GM21737 (cell line): ENCODE results near the gene KRTAP12-4.
"Not testable (repeated sequence)": the region's sequence is repeated elsewhere in the genome, so short reads cannot be mapped to it uniquely, and the experiment has no call there.

Experiments
- ATAC-seq: cut with Tn5 transposase; IDR thresholded peaks from one replicate; pipeline ENCODE4 v1.9.1; 2021; ENCODE audit warnings: mild to moderate bottlenecking, moderate library complexity; ENCODE audit not compliant: unreplicated experiment

Gene KRTAP12-4

GRCh38 chr21:44687671-44688070 is 33.2 kb upstream of the KRTAP12-4 start:
- ATAC-seq, result no peak

DNA sequence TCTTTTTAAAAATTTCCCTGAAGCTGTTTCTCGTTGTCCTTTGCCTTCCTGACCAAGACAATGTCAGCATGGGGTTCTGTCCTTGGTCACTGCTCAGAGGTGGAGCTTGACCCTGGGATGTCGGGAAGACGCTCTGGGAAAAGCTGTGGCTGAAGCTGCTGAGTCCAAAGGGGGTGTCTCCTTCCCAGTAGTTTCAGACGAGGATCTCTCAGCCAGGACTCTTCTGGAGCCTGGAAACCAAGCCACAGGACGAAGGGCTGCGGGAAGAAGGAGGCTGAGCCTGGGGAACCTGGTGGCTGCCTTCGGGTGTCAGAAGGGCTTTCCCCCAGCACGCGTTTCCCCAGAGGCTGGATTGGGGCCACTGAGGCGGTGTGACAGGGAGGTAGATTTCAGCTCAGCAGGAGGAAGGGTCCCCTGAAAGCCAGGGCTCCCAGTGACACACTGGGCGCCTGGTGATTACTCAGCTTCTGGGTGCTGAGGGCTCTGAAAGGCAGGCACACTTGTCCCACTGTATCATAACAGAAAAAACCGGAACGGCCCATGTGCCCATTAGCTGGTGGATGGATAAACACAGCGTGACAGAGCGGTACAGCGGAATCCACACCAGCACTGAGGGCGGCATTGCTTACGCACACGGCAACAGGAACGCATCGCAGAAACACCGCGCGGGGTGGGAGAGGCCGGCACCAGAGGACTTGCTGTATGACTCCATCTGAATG is 32.5 kb upstream of the KRTAP12-4 start:
- no peak for ATAC-seq

GRCh38 chr21:44686000-44686781 is 31.7 kb upstream of the KRTAP12-4 start:
- ATAC-seq, result no peak

DNA sequence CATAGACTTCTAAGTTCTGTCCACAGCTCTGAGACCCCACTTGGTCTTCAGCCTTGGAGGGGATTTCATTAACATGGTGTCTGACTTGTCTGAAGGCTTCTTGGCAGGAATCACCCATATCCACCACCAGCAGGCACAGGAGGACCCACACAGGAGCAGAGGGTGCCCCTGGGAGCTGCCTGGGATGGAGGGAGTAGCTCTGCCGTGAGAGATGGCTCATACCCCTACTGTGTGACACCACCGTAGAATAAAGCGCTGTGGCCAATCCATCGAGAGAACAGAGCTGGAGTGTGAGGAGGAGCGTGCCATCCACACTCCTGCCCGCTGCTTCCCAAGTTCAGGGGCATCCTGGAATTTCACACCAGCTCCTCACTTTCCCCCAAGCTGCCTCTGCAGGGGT is 30.6 kb upstream of the KRTAP12-4 start:
- ATAC-seq, result not testable (repeated sequence)

DNA sequence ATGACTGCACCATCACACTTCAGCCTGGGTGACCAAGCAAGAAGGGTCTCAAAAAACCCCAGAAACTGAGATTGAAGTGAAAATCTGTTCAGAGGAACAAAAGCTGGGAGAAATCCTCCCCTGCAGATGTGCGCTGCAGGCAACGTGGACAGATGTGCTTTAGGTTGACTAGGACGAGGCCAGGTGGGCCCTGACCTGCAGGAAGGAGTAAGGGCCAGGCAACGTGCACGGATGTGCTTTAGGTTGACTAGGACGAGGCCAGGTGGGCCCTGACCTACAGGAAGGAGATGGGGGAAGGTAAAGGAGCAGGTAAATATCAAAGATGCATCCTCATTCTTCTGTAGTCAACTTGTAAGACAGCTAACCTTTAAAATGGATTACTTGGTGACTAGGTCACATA is 30.0 kb upstream of the KRTAP12-4 start:
- no peak for ATAC-seq

GRCh38 chr21:44684077-44684476 is 29.6 kb upstream of the KRTAP12-4 start:
- no peak for ATAC-seq

DNA sequence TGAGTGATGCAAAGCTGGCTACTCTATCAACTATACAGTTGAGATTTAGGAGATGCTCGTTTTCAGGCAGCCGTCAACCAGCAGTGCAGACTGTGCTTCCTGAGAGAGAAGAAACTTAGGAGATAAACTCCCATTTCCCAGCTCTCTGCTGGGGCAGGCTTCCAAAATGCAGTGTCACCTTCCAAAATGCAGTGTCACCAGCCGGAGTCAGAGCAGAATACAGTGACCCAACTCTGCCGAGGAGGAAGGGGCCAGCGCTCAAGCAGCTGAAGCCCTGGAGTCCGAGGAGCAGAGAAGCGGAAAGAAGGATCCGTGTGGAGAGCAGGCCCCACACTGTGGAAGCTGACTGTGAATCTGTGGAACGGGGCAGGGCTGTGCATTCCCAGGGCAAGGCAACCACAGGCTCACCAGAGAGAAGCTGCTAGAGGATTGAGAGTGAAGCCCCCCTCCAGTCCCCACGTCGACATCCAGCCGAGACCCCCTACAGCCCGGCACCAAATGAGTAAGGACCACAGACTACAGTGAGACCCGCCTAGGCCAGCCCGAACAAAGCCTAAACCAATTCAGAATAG is 28.2 kb upstream of the KRTAP12-4 start:
- ATAC-seq, result no peak

GRCh38 chr21:44681861-44682579 is 27.6 kb upstream of the KRTAP12-4 start, which contains the start of gene KRTAP12-1:
Gene KRTAP12-1 (minus strand): TSS chr21:44682163. CDS start chr21:44682123, 40 bp downstream.
- no peak for ATAC-seq

DNA sequence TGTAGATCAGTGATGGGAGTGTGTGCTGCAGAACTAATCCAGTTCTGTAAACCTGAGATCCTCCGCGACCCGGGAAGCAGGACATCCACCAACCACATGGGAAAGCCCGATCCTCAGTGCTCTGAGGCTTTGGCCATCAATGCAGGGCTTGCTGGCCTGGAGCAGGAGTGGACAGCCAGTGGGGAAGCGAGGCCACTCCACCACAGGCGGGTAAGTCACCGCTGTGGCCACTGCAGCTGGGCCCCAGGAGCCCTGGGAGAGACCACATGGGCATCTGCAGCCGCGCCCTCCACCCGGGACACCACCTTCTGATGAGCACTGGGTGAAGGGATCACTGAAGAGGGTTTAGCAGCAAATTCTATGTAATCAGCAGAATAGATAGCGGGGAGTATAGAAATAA is 26.7 kb upstream of the KRTAP12-4 start:
- no peak for ATAC-seq

GRCh38 chr21:44677881-44678280 is 23.4 kb upstream of the KRTAP12-4 start:
- no peak for ATAC-seq

GRCh38 chr21:44671911-44672310 is 17.5 kb upstream of the KRTAP12-4 start:
- ATAC-seq, result no peak

GRCh38 chr21:44670642-44671432 is 16.4 kb upstream of the KRTAP12-4 start:
- ATAC-seq, result no peak

DNA sequence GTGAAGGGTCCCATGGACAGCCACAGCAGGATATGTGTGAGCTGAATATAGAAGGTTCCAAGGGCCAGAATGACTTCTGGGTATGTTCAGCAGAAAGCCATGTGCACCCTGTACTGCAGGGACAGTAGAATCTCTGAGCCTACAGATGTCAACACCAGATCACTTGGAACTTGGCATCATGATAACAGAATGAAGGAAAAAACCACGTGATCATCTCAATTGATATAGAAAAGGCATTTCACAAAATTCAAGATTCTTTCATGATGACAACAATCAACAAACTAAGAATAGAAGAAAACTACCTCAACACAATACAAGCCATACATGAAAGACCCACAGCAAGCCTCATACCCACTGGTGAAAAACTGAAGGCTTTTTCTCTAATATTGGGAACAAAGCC is 13.2 kb upstream of the KRTAP12-4 start:
- no peak for ATAC-seq

DNA sequence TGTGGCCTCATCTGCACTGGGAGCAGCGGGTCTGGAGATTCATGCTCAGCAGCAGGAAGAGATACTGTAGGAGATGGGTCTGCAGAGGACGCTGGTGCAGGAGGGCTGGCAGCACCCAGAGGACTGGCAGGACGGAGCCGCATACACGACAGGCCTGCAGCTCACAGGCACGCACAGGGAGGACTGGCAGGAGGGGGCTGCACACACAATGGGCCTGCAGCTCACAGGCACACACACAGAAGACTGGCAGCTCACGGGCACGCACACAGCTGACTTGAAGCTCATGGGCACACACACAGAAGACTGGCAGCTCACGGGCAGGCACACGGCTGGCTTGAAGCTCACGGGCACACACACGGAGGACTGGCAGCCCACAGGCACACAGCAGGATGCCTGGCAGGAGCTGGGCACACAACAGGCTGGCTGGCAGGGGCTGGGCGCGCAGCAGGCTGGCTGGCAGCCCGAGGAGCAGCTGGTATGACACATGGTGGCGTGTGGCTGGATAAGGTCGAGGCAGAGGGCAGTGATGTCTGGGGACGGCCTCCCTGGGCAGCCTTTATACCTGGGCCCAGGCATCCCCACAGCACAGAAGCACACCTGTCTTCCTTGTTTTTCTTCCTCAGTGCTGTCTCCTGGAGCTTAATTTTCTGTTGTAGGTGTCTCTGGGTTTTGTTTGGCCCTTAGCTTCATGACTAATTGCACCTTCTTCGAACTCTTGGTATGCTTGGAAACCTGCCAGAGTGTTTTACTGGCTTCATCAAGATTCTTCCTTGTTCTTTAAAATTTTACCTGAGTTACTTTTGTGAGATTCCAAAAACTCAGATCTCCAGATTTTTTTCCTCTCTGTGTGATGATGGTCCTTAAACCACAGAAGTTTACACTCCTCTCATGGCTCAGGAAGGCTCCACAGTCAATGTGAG is 12.2 kb upstream of the KRTAP12-4 start, which contains the start of gene KRTAP12-2:
KRTAP12-2 (minus strand) TSS at position 527 of the 920 bp plus-strand sequence; CDS start at position 486, 41 bp downstream.
- ATAC-seq, result no peak

GRCh38 chr21:44664691-44665090 is 10.2 kb upstream of the KRTAP12-4 start:
- ATAC-seq, result no peak

- ATAC-seq, result not testable (repeated sequence)
Measured at GRCh38 chr21:44661567-44661966, 7.1 kb upstream of the KRTAP12-4 start.

DNA sequence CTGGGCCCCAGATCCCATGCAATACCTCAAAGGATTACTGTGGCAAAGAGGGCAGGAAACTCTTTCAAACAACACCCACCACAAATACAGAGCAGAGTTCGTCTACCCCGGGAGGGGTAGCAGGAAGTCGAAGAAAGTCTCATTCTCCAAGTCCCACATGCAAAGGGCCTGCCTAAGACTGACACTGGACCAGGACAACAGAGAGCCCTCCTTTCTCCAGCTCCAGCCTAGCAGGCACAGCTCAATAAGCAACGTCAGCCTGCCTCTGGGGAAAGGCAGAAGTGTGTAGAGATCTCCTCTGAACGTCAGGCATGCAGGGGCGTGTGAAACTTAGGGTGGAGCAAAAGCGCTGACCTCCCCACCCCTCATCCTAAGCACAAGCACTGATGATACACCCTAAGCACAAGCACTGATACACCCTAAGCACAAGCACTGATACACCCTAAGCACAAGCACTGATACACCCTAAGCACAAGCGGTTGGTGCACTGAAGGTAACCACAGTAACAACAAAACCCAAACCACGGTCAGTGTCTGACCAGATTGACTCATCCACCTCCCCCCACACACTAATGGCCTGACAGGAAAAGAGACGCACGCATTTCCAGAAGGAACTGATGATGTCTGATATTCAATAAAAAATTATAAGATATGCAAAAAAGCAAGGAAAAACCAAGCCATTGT is 4.6 kb upstream of the KRTAP12-4 start:
- ATAC-seq, result no peak

DNA sequence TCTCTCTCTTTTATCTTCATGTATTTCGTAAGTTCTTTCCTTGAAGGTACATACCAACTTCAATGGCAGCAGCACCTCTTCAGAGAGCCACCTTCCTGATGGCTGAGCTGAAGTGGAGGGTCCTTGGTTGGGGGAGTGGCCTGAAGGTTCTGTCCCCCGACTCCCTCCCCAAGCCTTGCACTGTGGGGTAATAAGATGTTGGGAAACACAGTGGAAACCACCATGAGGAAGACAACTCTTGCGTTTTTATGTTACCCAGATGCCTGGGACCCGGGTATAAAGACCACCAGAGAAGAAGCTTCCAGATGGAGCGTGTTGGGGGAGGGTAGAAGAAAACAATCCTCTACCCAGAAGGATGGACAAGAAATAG is 4.1 kb upstream of the KRTAP12-4 start:
- ATAC-seq, result no peak
